GM12872 (cell line): ENCODE measurements around the gene ADAMTSL2.

Experiments used
- CTCF ChIP-seq: IDR thresholded peaks from 3 replicates; pipeline ENCODE4 v1.5.1; 2011; ENCODE audit warnings: low read depth, mild to moderate bottlenecking, low read length, moderate library complexity; ENCODE audit not compliant: insufficient read depth

ADAMTSL2 gene

GRCh38 chr9:133563291-133563796 lies 28.8 kb downstream of the ADAMTSL2 start:
- TF ChIP-seq CTCF: no peak

DNA sequence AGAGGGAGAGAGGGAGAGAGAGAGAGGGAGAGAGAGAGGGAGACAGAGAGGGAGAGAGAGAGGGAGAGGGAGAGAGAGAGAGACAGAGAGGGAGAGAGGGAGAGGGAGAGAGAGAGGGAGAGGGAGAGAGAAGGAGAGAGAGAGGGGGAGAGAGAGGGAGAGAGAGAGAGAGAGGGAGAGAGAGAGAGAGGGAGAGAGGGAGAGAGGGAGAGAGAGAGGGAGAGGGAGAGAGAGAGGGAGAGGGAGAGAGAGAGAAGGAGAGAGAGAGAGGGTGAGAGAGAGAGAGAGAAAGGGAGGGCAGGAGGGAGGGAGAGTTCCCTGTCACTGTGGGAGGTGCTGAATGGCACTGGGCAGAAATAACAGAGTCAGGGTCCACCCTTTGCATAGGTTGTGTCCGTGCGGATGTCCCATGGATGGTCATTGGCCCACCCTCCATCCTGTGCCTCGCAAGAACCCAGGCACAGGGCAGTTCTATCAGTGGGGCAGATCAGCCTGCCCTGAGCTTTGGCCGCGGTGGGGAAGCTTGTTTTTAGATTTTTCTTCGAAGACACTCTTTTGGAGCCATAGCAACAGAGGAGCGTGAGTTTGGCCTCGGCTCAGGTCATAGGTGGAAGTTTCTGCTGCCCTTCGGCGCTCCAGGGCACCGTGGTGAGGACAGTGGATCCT lies 30.1 kb downstream of the ADAMTSL2 start:
- no peak for TF ChIP-seq CTCF

DNA sequence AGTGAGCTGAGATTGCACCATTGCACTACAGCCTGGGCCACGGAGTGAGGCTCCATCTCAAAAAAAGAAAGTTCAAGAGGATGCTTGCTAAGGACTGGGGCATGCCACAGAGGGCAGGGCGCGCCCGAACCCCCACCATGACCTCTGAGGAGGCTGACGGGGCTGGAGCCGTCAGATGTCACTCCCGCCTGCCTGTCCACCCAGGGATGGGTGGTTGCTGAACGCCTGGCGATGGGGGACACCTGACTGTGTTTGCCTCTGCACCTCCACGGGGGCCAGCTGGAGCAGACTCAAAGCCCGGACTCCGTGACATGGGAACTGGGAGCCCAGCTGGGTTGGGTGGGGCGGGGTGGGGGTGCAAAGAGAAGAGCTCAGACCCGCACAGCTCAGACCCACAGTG lies 31.9 kb downstream of the ADAMTSL2 start:
- TF ChIP-seq CTCF: no peak

GRCh38 chr9:133566817-133567216 lies 32.3 kb downstream of the ADAMTSL2 start:
- no peak for TF ChIP-seq CTCF

- no peak for TF ChIP-seq CTCF
Measured at GRCh38 chr9:133568186-133568585, 33.7 kb downstream of the ADAMTSL2 start.

DNA sequence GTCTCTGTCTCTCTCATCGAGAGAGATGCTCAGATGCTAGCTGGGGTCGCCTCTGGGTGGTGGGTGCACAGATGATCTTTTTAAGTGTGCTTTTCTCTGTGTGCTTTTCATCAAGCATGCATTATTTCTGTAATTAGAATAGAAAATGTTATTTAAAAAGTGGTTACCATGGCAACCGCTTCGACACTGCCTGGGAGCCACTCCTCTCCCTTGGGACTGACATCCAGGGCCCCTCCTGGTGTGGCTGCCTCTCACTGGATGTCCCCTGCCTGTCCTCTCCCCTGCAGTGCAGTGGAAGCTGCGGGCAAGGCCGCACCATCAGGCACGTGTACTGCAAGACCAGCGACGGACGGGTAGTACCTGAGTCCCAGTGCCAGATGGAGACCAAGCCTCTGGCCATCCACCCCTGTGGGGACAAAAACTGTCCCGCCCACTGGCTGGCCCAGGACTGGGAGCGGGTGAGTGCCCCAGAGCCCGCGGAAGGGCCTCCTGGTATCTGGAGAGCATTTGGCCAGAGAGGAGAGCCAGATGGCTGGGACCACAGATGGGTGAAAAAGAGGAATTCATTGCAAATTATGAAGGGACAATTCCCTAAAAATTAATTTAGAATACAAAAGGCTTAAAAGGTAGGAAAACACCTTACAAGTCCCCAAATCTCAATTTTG lies 34.7 kb downstream of the ADAMTSL2 start:
- no peak for TF ChIP-seq CTCF

- TF ChIP-seq CTCF: no peak
Measured at GRCh38 chr9:133569891-133570690, 35.6 kb downstream of the ADAMTSL2 start.
